HEK293 (cell line): ENCODE results near the gene PER1.

Experiments
- CTCF ChIA-PET: fragments of 350-600 bp; formaldehyde crosslinking; extraction: SDS; loops from one replicate; lab custom pipeline; 2021; ENCODE audit warnings: antibody characterized with exemption; lab: Yijun Ruan, JAX
- POLR2A ChIA-PET: fragments of 300-600 bp; formaldehyde crosslinking; extraction: SDS; loops from one replicate; lab custom pipeline; 2020; ENCODE audit warnings: antibody characterized with exemption, inconsistent platforms; lab: Yijun Ruan, JAX
- H3K27ac ChIP-seq: fragments of 200-500 bp; sonication (Bioruptor generic); 2 replicates; pipeline ENCODE4 v1.5.1; 2014; ENCODE audit warnings: low read depth, low read length, control low read depth, inconsistent platforms; ENCODE audit errors: extremely low read depth
- H3K36me3 ChIP-seq, 2 experiments: fragments of 200-500 bp in 1 of 2; sonication (Bioruptor generic) in 1 of 2; 1 replicate in 1 of 2; 2 replicates in 1 of 2; pipeline ENCODE4 v1.5.1; 2014 to 2017; ENCODE audit warnings: inconsistent platforms in 2 of 2, low read length in 2 of 2; ENCODE audit not compliant: control insufficient read depth in 2 of 2, insufficient read depth in 1 of 2
- H3K4me1 ChIP-seq: fragments of 200-500 bp; sonication (Bioruptor generic); 2 replicates; pipeline ENCODE4 v1.5.1; 2014; ENCODE audit warnings: mild to moderate bottlenecking, low read length, inconsistent platforms; ENCODE audit not compliant: control insufficient read depth, insufficient read depth
- H3K4me3 ChIP-seq: 2 replicates; pipeline ENCODE4 v1.5.1; 2011; ENCODE audit warnings: low read depth, mild to moderate bottlenecking, control low read depth, low read length, moderate library complexity
- H3K9me3 ChIP-seq: fragments of 200-500 bp; sonication (Bioruptor generic); 2 replicates; pipeline ENCODE4 v1.5.1; 2014; ENCODE audit warnings: low read depth, low read length, inconsistent platforms; ENCODE audit not compliant: control insufficient read depth, insufficient read depth
- IKZF3 ChIP-seq: fragments of 450-650 bp; IDR thresholded peaks from 2 replicates; pipeline ENCODE4 v1.5.0; 2018; ENCODE audit warnings: missing biosample characterization, mild to moderate bottlenecking, missing genetic modification characterization, moderate library complexity
- KLF10 ChIP-seq: fragments of 450-650 bp; IDR thresholded peaks from 2 replicates; pipeline ENCODE4 v1.5.1; 2018; ENCODE audit warnings: missing biosample characterization, mild to moderate bottlenecking, missing genetic modification characterization
- KLF17 ChIP-seq: fragments of 450-650 bp; formaldehyde crosslinking; IDR thresholded peaks from 2 replicates; pipeline ENCODE4 v1.5.1; 2016; ENCODE audit warnings: missing biosample characterization, missing genetic modification characterization
- MZF1 ChIP-seq: fragments of 450-650 bp; formaldehyde crosslinking; IDR thresholded peaks from 2 replicates; pipeline ENCODE4 v1.5.1; 2017; ENCODE audit warnings: missing biosample characterization, missing genetic modification characterization, borderline replicate concordance
- PRDM10 ChIP-seq: fragments of 450-650 bp; formaldehyde crosslinking; IDR thresholded peaks from 2 replicates; pipeline ENCODE4 v1.5.1; 2016; ENCODE audit warnings: missing biosample characterization, missing genetic modification characterization
- ZBTB7A ChIP-seq: fragments of 450-650 bp; formaldehyde crosslinking; IDR thresholded peaks from 2 replicates; pipeline ENCODE4 v1.5.1; 2016; ENCODE audit warnings: low read depth, missing biosample characterization, missing genetic modification characterization
- ZNF148 ChIP-seq: fragments of 450-650 bp; formaldehyde crosslinking; IDR thresholded peaks from 2 replicates; pipeline ENCODE4 v1.5.0; 2017; ENCODE audit warnings: missing biosample characterization, missing genetic modification characterization, borderline replicate concordance
- ZNF155 ChIP-seq: fragments of 450-650 bp; formaldehyde crosslinking; IDR thresholded peaks from 2 replicates; pipeline ENCODE4 v1.5.1; 2016; ENCODE audit warnings: missing biosample characterization, missing genetic modification characterization
- ZNF169 ChIP-seq: fragments of 450-650 bp; formaldehyde crosslinking; IDR thresholded peaks from 2 replicates; pipeline ENCODE4 v1.5.1; 2016; ENCODE audit warnings: missing biosample characterization, missing genetic modification characterization
- ZNF175 ChIP-seq: fragments of 450-650 bp; formaldehyde crosslinking; IDR thresholded peaks from 2 replicates; pipeline ENCODE4 v1.5.1; 2016; ENCODE audit warnings: missing biosample characterization, missing genetic modification characterization
- ZNF239 ChIP-seq: fragments of 450-650 bp; formaldehyde crosslinking; IDR thresholded peaks from 2 replicates; pipeline ENCODE4 v1.5.1; 2016; ENCODE audit warnings: missing biosample characterization, missing genetic modification characterization
- ZNF26 ChIP-seq: fragments of 450-650 bp; formaldehyde crosslinking; IDR thresholded peaks from 2 replicates; pipeline ENCODE4 v1.5.1; 2016; ENCODE audit warnings: missing biosample characterization, missing genetic modification characterization
- ZNF398 ChIP-seq: fragments of 450-650 bp; formaldehyde crosslinking; IDR thresholded peaks from 2 replicates; pipeline ENCODE4 v1.5.1; 2017; ENCODE audit warnings: missing biosample characterization, missing genetic modification characterization
- ZNF488 ChIP-seq: fragments of 450-650 bp; formaldehyde crosslinking; IDR thresholded peaks from 2 replicates; pipeline ENCODE4 v1.5.1; 2016; ENCODE audit warnings: missing biosample characterization, missing genetic modification characterization
- ZNF585B ChIP-seq: fragments of 450-650 bp; formaldehyde crosslinking; IDR thresholded peaks from 2 replicates; pipeline ENCODE4 v1.5.1; 2016; ENCODE audit warnings: missing biosample characterization, missing genetic modification characterization
- ZNF610 ChIP-seq: fragments of 450-650 bp; formaldehyde crosslinking; IDR thresholded peaks from 2 replicates; pipeline ENCODE4 v1.5.1; 2016; ENCODE audit warnings: missing biosample characterization, missing genetic modification characterization, borderline replicate concordance
- ZNF623 ChIP-seq: fragments of 450-650 bp; formaldehyde crosslinking; IDR thresholded peaks from 2 replicates; pipeline ENCODE4 v1.5.1; 2016; ENCODE audit warnings: missing biosample characterization, missing genetic modification characterization
- ZNF624 ChIP-seq: fragments of 450-650 bp; formaldehyde crosslinking; IDR thresholded peaks from 2 replicates; pipeline ENCODE4 v1.5.1; 2017; ENCODE audit warnings: missing biosample characterization, missing genetic modification characterization
- ZNF664 ChIP-seq: fragments of 450-650 bp; formaldehyde crosslinking; IDR thresholded peaks from 2 replicates; pipeline ENCODE4 v1.5.1; 2016; ENCODE audit warnings: missing biosample characterization, missing genetic modification characterization
- ZNF701 ChIP-seq: fragments of 450-650 bp; formaldehyde crosslinking; IDR thresholded peaks from 2 replicates; pipeline ENCODE4 v1.5.1; 2016; ENCODE audit warnings: missing biosample characterization, missing genetic modification characterization

Gene PER1

GRCh38 chr17:8149419-8150193, 2.6 kb downstream of the PER1 start (continued):
- no peak for TF ChIP-seq PRDM10 (tag by site-specific recombination)
- no peak for TF ChIP-seq KLF10
- TF ChIP-seq, all 188 proteins: peak for 0

- Histone ChIP-seq H3K27ac (no peak overlapping the region), H3K36me3 (peaks cover 0 to 66% of the 10 kb centered on the region in 2 experiments; a peak in 1 of 3 replicates), H3K4me3 (no peak overlapping the region), H3K9me3 (no peaks in the 10 kb centered on the region), H3K4me1 (peaks cover 7% of the 10 kb centered on the region)
- ChIA-PET CTCF (interaction anchor here (0.7 to 3.8 kb wide), 4 partner anchors 9 to 111 kb away, joined by 3 to 19 read pairs (median 8); no protein-coding TSS in a partner anchor), POLR2A (no interaction called here)
- no peak for TF ChIP-seq MZF1 (tag by site-specific recombination)
- TF ChIP-seq ZNF398 (tag by site-specific recombination) = no peak
- TF ChIP-seq ZNF585B (tag by site-specific recombination) = no peak
- TF ChIP-seq ZNF169 (tag by site-specific recombination) = no peak
- TF ChIP-seq ZNF488 = no peak
- no peak for TF ChIP-seq ZNF155 (tag by site-specific recombination)
- no peak for TF ChIP-seq ZNF610 (tag by site-specific recombination)
- no peak for TF ChIP-seq ZNF701 (tag by site-specific recombination)
- no peak for TF ChIP-seq ZBTB7A (tag by site-specific recombination)
- TF ChIP-seq ZNF624 (tag by site-specific recombination) = no peak
- TF ChIP-seq ZNF239 (tag by site-specific recombination) = no peak
- TF ChIP-seq IKZF3 = no peak
- TF ChIP-seq ZNF623 (tag by site-specific recombination) = no peak
Measured at GRCh38 chr17:8148560-8148959, 3.6 kb downstream of the PER1 start.

- H3K36me3 ChIP-seq = peaks cover 0 to 66% of the 10 kb centered on the region in 2 experiments; a peak in 1 of 3 replicates
- H3K9me3 ChIP-seq = no peaks in the 10 kb centered on the region
- H3K4me1 ChIP-seq = peaks cover under 1% of the 10 kb centered on the region; the same call in 1 of the 2 replicates
- POLR2A ChIA-PET = interaction anchor here (1.0 kb wide), 1 partner anchor 9 kb away, joined by 3 read pairs; no protein-coding TSS in a partner anchor
- H3K27ac ChIP-seq = no peak overlapping the region
- CTCF ChIA-PET = interaction anchor here (0.5 to 2.8 kb wide), 4 partner anchors 13 to 114 kb away, joined by 3 to 13 read pairs (median 4); no protein-coding TSS in a partner anchor
- H3K4me3 ChIP-seq = no peak overlapping the region
- no peak for TF ChIP-seq ZNF664 (tag by site-specific recombination)
- TF ChIP-seq KLF17 = no peak
- no peak for TF ChIP-seq ZNF26 (tag by site-specific recombination)
- TF ChIP-seq ZNF623 (tag by site-specific recombination) = 0 out of 2 replicates have a peak, but pooled peaks have one; percentile 24
- no peak for TF ChIP-seq ZNF175
- TF ChIP-seq ZNF148 (tag by site-specific recombination) = no peak
Measured at GRCh38 chr17:8147805-8148404, 4.3 kb downstream of the PER1 start.
